ENCODE results near the gene FAM193A. TPM values are rescaled to one million over a fixed set of nuclear protein-coding genes. Genes with fewer than 3 reads are reported as not detected.
"Not testable (repeated sequence)": the region's sequence is repeated elsewhere in the genome, so short reads cannot be mapped to it uniquely, and the experiment has no call there.

FAM193A gene
- polyA plus RNA-seq, 5 donors, result 26.0 to 32.8 (median 26.7) TPM

DNA sequence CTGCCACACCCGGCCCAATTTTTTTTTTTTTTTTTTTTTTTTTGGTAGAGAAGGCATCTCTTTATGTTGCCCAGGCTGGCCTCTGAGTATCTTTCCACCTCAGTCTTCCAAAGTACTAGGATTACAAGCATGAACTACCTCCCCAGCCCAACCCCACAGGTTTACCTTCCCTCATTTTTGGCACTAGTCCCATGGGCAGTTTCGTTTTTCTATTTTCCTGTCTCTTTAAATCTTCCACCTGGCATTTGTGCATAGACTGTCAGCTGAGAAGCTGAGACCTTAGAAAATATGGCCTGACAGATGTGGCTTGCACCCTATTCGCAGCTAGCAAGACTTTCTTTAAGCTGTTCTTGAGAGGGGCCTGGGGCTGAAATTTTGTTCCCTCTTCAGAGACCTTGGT lies 191.8 kb downstream of the FAM193A start:
- no peak for DNase-seq

DNA sequence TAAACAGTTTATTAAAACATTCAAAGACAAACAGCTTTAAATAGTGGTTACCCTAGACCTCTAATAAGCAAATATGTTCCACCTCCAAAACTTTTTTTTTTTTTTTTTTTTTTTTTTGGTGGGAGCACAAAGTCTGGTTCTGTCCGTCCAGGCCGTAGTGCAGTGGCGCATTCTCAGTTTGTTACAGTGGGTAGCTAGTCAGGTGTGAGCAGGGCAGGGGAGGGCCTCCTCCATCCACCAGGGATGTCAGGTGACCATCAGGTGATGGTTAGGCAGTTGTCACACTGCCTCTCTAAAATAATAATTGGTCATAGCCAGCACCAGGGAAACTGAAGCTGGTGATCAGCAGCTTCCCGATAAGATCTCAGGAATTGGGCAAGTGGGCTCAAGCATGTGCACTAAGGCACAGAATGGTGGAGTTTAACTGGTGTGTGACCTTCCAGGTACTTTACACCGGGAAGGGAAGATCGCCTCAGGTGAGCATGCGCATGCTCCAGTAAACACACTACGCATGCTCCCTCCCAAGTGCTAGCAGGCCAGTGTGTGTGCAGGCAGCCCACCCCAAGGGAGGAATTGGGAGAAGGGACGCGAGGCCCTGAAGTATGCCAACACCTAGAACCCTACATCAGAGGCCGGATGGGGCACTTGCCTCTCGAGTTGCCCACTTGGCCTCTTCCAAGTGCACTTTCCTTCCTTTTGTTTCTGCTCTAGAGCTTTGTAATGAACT lies 192.5 kb downstream of the FAM193A start:
- DNase-seq, result no peak

DNA sequence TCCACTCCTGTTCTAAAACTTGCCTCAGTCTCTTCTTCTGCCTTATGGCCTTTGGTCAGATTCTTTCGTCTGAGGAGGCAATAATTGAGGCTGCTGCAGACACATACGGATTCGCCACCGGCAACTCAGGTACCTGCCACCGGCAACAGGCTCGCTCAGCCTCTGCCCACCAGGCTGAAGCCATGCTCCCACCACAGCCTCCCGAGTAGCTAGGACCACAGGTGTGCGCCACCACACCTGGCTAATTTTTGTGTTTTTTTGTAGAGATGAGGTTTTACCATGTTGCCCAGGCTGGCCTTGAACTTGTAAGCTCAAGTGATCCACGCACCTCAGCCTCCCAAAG lies 193.1 kb downstream of the FAM193A start:
- DNase-seq, result no peak

DNA sequence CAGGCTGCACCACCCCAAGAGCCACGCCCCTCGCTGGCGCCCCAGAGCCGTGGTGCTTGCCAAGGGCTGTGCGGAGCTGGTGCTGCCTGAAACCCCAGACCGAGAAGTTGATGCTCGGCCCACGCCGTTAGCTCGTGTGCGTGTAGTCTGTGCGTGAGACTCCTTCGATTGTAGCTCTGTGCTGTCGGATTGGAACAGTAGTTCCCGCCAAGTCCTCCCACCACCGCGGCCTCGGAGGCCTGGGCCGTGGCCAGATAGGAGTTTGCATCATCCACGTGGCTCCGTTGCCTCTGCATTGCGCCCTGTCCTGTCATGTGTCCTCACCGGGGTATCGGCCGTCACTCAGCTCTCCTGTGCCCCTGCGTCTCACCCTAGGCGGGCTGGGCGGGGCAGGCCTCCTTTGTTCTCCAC lies 195.5 kb downstream of the FAM193A start:
- DNase-seq, result no peak

DNA sequence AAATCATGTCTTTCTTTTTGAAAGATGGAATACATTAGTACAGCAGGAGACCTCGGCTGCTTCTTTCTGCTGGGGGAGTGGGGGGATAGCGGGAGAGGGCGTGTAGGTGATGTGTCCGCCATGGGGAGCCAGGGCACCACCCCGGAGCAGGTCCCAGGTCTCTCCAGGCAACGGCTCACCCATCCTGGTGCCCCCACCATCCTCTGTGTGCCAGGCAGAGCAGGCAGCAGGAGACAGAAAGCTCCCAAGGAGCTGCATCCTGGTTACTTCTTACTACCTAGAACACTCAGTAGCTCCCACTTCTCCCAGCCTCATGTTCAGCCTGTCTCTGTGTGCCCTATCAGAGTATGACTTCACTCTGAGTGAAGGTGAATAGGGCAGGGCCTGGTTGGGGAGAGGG lies 196.1 kb downstream of the FAM193A start:
- no peak for DNase-seq

DNA sequence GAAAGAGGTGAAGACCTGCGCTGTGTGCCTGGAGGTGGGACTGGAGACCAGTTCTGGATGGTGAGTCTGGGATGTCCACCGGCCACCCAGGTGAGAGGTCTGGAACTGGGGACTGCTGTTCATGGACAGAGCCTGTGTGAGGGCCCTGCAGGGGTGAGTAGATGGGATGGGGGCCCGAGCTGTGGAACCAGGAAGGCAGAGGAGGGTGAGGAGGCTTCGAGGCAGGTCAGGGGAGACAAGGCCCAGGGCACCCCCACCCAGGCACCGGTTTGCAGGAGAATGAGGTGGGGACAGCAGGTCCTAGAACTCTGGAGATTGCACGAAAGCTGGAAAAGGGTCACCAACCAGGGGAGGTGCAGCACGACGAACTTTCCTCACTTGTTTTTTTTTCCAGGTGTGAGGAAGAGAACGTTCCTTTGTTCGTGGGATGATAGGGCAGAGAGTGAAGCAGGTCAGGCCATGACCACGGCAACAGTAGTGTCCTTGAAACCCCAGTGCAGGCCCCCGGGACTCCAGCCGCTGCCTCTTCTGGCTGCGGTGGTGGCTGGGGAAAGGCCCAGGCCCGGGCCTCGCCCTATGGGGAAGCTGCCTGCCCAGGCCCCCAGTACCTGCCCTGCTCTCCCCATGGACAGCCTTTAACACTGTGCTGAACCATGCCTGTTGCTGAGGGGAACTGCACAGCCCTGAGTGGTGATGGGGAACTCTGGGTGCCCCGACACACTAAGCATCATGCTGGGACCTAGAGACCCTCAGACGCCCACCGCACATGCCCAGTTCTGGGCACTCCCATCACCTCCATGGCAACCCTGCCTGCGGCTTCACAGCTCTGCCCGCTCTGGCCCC lies 196.8 kb downstream of the FAM193A start:
- no peak for DNase-seq

DNA sequence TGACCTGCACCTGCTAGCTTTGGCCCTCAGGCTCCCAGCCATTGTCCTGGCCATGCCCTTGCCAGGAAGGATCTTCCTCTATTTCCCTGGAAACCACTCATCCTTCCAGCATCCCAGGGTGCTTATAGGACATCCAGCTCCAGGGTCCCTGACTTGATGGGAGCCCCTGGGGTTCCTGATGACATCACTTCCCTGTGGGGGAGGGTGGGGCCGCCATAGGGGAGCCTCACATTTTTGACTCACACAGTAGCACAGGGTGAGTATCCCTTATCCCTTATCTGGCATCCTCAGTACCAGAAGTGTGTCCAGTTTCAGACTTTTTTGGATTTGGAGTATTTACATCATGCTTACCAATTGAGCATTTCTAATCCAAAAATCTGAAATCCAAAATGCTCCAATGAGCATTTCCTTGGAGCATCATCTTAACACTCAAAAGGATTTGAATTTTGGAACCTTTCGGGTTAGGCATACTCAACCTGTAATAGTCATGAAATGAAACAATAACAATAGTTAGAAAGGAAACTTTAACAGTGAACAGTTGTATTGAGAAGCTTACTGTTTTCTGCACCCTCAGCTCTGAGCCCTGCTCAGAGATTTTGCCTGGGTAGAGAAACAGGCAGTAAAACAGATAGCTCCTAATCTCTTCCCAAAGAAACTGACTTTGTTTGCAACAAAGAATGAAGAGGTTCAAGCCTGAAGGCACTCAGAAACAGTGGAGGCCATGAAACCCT lies 197.6 kb downstream of the FAM193A start:
- DNase-seq, result no peak

DNA sequence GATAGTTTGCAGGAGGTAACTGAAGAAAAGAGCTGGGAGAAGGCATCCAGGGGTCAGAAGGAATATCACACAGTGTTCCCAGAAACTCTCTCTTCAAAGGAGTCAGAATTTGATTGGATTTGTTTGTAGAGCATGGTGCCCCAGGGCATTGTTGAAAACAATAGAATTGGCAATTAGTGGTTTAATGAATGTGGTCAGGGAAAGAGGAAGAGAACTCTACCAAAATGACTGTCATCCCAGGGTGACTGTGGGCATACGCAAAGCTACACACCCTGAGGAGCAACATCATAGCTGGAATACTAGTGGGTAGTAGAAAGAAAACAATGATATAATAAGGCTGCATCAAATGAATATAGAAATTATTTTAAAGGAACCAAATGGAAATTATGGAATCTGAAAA lies 198.2 kb downstream of the FAM193A start:
- DNase-seq, result no peak

DNA sequence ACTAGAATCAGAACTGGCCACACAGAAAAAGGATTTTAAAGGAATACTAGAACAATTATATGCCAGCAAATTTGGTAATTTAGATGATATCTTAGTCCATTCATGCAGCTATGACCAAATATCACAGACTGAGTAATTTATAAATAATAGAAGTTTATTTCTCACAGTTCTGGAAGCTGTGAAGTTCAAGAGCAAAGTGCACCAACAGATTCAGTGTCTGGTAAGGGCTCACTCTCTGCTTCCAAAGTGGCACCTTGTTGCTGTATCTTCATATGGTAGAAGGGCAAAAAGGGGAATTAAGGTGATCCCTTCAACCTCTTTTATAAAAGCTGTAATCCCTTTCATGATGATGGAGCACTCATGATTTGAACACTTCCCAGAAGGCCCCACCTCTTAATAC lies 199.4 kb downstream of the FAM193A start:
- DNase-seq, result no peak

DNA sequence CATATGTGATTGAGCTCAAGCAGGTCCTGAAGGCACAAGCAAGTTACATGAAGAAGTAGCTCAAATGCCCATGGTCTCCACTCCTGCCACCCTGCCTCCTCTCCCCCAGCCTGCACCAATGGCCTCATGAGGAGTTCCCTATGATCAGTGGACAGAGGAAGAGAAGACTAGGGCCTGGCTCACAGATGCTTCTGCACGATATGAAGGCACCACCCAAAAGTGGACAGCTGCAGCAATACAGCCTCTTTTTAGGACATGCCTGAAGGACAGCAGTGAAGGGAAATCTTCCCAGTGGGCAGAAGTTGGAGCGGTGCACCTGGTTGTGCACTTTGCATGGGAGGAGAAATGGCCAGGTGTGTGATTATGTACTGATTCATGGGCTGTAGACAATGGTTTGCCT lies 201.8 kb downstream of the FAM193A start:
- not testable (repeated sequence) for DNase-seq

DNA sequence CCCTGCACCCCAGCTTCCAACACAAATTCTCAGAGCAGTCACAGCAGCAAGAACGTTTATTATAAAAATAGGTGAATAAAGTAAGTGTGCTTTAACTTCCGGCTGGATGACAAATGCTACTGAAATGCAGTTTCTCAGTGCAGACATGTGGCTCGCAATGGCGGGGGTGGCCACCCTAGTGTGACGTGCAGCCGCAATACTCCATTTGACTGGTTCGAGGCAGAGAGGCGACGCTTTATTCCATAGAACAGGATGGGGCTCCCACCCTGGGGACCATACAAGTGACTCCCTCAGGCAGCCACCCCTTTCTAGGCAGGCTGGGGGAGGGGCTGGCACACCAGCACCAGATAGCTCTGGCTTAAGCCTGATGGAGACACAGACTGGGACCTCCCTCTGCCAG lies 205.2 kb downstream of the FAM193A start:
- no peak for DNase-seq

DNA sequence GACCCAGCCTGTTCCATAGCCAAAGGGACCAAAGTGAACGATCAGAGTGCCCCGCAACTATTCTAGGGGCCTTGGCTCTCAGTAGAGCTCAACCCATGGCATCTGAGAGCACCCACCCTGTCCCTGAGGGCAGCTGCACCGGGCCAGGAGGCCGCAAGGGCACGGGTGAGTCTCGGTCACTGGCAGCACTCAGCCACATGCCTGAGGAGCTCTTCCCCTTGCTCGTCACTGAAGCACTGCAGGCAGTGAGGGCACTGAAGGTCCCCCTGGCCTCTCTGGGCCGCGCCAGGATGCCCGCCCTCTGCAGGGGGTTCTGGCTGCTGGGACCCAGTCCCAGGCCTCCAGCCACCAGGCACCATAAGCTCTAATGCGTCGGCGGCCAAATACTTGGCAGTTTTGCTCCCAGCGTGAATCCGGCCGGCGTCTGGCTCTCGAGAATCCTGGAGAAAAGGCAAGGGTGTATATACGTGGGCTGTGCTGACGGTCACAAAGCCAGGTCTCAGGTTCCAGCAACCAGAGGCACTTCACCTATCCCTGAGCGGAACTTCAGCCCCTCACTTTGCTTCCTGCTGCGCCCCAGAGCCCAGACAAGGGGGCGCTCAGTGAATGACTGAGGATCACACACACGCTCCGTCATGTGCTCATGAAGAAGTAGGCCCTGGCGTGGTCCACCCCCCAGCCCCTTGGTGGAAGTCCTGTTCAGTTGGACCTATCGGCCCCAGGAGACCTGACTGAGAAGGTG lies 205.8 kb downstream of the FAM193A start:
- DNase-seq, result no peak

DNA sequence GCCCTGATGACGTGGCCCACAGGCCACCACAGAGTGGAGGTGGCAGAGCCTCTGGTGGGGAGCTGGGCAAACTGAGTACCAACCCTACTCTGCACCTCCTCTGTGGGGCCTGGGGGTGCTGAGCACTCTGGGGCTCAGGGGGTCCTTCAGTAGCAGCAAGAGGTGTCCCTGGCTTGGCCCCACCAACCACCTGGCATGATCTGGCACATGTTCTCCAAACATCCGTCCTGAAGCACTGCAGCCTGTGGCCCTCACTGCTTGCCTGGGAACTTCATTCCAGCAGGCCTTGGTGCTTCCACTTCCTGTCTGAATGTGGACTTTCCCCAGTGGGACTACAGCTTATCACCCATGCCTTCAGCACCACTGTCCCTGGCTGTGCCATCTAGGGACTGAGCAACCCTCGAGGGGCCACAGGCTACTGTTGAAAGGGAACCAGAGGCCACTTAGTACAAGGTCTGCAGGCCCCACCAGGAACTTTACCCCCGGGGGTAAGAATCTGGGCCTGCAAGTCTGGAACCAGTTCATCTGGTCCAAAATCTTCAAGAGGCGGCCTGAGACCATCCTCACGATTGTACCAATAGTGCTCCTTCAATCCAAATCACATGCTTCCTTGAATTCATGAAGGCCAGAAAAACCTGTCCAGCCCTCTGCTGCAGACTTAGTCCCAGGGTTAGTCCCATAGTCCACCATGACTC lies 206.5 kb downstream of the FAM193A start:
- DNase-seq, result no peak

DNA sequence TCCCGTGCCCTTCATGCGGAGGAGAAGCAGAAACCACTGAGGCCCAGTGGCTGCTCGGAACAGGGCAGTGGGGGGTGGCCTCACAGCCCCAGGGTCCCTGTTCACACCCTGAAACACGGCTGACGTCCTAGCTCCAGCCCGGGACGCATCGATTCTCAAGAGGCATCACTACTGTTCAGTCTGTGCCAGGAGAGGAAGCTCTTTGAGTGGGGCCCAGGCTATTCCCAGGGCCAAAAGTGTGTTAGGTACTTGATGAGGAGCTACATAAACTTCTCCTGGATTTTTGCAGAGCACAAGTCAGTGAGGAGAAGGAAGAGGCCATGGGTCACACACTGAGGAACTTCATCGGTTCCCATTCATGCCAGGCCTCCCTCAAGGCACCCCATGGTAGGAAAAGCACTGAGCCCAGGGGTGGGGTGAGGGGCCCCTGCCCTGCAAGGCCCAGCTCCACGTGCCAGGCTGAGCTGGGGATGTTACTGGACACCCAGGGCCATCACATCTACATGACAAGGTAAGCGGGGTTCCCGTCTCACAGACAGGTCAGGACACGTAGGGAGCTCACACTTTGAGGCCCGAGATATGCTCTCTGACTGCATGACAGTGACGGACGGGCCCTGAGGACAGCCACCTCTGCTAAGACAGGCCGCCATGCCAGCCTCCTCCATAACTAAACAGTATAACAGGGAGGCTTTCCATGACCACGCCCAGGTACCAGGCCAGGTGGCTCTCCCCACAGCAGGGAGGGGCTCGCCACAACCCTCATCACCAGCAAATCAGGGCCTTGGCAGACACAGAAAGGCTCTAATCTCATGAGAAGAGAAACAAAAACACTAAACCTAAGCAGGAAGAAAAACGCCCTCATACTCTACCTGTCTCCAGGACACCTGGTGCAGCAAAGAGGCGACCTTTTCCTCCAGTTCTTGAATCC lies 207.3 kb downstream of the FAM193A start:
- DNase-seq, result no peak

DNA sequence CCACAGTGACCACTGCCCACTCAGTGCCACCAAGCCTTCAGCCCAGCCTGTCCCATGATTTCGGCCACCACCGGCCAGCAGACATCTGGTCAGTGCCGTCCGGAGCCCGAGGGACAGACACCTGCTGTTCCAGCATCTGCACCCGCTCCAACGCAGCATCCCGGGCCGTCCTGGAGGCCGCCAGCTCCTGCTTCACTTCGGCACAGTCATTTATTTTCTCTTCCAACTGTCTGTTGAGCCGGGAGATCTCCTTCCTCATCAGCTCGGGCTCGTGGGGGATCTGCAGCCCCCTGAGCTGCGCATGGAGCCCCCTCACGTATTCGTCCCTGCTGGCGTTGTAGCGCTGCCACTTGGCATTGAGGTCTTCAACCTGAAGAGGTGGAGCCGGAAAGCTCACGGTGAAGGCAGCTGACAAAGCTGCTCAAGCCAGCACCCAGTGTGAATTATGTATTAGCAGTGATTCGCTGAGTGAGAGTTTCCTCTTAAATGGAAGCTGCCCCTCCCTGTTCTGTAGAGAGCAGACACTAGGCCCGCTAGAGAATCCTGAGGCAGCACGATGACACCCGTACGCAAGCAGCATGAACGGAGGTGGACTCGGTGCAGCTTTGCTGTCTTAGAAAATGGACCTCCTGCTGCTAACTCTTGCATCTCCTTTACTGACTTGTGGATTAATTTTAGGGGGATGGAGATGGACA lies 208.3 kb downstream of the FAM193A start:
- no peak for DNase-seq

DNA sequence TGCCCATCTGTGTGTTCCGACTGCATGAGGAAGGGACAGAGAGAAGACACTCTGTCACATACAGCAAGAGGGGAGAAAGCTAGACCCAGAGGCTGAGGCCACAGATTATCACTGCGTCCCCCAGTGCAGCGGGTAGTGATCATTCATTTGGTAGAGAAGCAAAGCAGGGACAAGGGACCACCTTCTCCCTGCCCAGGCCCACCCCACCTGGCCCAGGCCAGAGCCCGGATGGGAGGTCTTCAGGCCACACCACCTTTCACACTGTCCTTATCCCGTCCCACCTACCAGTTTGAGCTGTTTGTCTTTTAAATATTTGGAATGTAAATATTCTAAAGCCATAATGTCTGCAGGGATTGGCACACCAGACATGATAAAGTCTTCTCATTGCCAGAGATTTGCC lies 209.1 kb downstream of the FAM193A start:
- no peak for DNase-seq

DNA sequence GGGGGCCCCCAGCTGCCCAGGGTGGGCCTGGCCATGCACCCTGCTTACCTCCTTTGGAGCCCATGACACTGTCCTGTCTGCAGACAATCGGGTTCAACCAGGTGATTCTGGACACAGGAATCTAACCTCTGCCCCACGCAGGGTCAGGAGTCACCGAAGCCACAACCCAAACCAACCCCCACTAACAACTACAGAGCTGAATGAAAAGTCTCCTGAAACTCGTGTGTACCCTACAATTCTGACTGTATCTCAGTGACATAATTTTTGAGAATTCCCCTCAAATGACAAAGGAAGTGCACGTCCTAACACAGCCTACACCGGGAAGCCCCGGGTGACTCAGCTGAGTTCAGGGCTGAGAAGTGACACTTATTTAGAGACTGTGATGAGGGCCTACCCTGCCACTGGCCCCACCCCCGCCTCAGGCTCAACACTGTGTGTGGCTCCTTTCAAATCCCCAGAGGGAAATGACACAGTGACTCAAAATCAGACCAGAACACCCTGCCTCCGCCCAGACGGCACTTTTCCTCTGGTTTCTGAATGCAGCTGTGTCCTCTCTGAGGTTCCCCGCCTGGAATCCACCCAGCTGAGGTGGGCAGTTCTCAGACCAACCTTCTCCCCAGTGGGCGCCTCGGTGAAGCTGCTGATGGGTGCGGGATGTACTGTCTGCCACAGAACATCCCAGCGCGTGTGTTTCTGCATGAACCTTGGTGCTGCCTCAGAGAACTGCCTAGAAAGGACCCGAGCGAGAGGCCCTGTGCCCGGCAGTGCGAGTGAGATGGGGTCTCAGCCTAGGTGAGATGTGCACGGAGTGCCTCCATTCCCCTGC lies 209.7 kb downstream of the FAM193A start:
- DNase-seq, result no peak

DNA sequence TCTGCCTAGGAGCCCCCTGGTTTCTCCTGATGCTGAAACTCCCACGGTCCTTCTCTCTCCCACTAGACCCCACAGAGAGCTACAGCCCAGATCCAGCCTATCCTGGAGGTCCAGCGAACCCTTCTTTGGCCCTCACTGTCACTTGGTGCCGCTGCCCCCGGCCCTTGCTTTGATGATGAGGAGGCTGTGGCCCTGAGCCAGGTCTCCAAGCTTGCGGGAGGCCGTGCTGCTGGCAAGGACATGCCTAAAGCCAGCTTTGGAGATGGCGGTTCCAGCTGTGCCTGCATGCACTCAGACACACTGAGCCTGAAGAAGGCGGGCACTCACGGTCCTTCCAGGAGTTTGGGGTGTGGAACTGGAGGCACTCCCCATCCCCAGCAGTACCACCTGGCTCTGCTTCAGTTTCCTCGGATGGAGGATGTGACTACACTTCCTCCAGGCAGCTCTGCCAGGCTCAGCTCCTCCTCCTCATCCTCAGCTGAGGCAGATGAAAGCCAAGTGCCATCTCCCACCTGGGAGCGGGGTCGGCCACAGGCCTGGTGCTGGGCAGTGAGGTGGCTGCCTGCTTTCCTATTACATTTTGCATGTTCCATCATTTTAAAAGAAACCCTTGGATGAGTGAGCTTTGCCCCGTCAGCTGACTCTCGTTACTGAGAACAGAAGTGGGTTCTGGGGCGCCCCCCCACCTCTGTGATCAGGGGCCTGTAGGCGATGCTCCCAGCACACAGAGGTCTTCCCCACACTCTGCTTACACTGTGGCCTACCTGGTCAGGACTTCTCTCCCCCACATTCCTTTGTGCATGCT lies 210.6 kb downstream of the FAM193A start:
- DNase-seq, result no peak
